GM12878 (cell line): ENCODE data around the gene IP6K3. TPM values are rescaled to one million over a fixed set of nuclear protein-coding genes. Genes with fewer than 3 reads are reported as not detected.
A peak's percentile ranks its signal among the peaks of the same experiment; 100 is the strongest.

Experiments
- EGR1 ChIP-seq, 2 experiments: IDR thresholded peaks; 1 replicate in 1 of 2; 2 replicates in 1 of 2; pipeline ENCODE4 v1.6.1; 2011 to 2012; ENCODE audit warnings: low read depth in 2 of 2, low read length in 2 of 2, borderline replicate concordance in 1 of 2, mild to moderate bottlenecking in 1 of 2, moderate library complexity in 1 of 2
- FOS ChIP-seq: IDR thresholded peaks from 3 replicates; pipeline ENCODE4 v1.6.1; 2011; ENCODE audit warnings: borderline replicate concordance; ENCODE audit not compliant: insufficient read length; ENCODE audit errors: extremely low read depth
- HDGF ChIP-seq: fragments of 450-650 bp; IDR thresholded peaks from 2 replicates; pipeline ENCODE4 v1.6.1; 2016; ENCODE audit warnings: antibody characterized with exemption
- MXI1 ChIP-seq: fragments of 150-350 bp; IDR thresholded peaks from 2 replicates; pipeline ENCODE4 v1.6.1; 2011; ENCODE audit warnings: low read depth, mild to moderate bottlenecking, inconsistent platforms, low read length, improper control_type of control experiment
- PKNOX1 ChIP-seq: fragments of 450-650 bp; IDR thresholded peaks from 2 replicates; pipeline ENCODE4 v1.6.1; 2016; ENCODE audit warnings: mild to moderate bottlenecking
- POLR2A ChIP-seq: IDR thresholded peaks from 2 replicates; pipeline ENCODE4 v1.6.1; 2011; ENCODE audit warnings: low read depth, mild to moderate bottlenecking, low read length
- POLR2AphosphoS5 ChIP-seq: IDR thresholded peaks from 2 replicates; pipeline ENCODE4 v1.6.1; 2011; ENCODE audit warnings: mild to moderate bottlenecking, low read length, inconsistent platforms
- RELB ChIP-seq: fragments of 450-650 bp; IDR thresholded peaks from 2 replicates; pipeline ENCODE4 v1.6.1; 2017; ENCODE audit warnings: low read depth, mild to moderate bottlenecking, moderate library complexity
- RUNX3 ChIP-seq: IDR thresholded peaks from 2 replicates; pipeline ENCODE4 v1.6.1; 2012; ENCODE audit warnings: low read length, inconsistent platforms
- TCF3 ChIP-seq: IDR thresholded peaks from 2 replicates; pipeline ENCODE4 v1.6.1; 2012; ENCODE audit warnings: low read depth, mild to moderate bottlenecking, low read length, borderline replicate concordance; ENCODE audit not compliant: insufficient read depth
- ZBTB11 ChIP-seq: fragments of 450-650 bp; formaldehyde crosslinking; IDR thresholded peaks from 2 replicates; pipeline ENCODE4 v1.5.0; 2022; ENCODE audit warnings: mild to moderate bottlenecking, missing genetic modification characterization
- polyA plus RNA-seq, 11 experiments: library from polyadenylated mRNA; depleted of rRNA in 4 of 11; unstranded in 6 of 11; stranded (reverse) in 5 of 11; fragments of >200 nt; fragmentation: Nextera tagmentation in 4 of 11; fragmentation: Illumina TruSeq in 1 of 11; extraction: Ambion mirVana in 4 of 11; extraction: Trizol in 1 of 11; gene quantifications; 1 replicate in 1 of 11; 2 replicates in 10 of 11; pipeline versions ENCODE4 v1.2.1 to v1.2.3, GENCODE V29; 2011 to 2016; ENCODE audit warnings: inconsistent platforms in 2 of 11, missing spikeins in 2 of 11, low read depth in 1 of 11
- total RNA-seq, 4 experiments: library from RNA; depleted of rRNA in 3 of 4; stranded (reverse); fragments of >200 nt in 3 of 4; fragmentation: Illumina TruSeq in 1 of 4; extraction: Trizol in 1 of 4; gene quantifications; 2 replicates each; pipeline versions ENCODE4 v1.2.1 to v1.2.3, GENCODE V29; 2013 to 2021

The IP6K3 gene
- total and polyA plus RNA-seq, 10 of the 15 experiments (the other 5 are each of a cell fraction or from before 2014, with no cell fraction given) = 0.02 to 0.15 (median 0.09) TPM; not detected in 7

GRCh38 chr6:33787954-33788693 lies 41.4 kb upstream of the IP6K3 start (continued):
- TF ChIP-seq ZBTB11 (CRISPR knock-in tag) (peak; percentile 54; the same call in 1 of the 2 replicates), RUNX3 (peak; percentile 68; the same call in 1 of the 2 replicates), EGR1 (IDR thresholded peaks at IDR 0.05; ENCODE audit: borderline replicate concordance in 1 of 2, low read depth in 2 of 2, low read length in 2 of 2) (no peak), POLR2AphosphoS5 (peak; percentile 18; the same call in 1 of the 2 replicates), HDGF (peak; percentile 88), MXI1 (peak; percentile 22; the same call in 1 of the 2 replicates), TCF3 (0 out of 2 replicates have a peak, but pooled peaks have one; percentile 12), PKNOX1 (peak; percentile 93), FOS (no peak), POLR2A (peak; percentile 77), RELB (peak; percentile 58)
